Measurements from ENCODE around the gene MBTD1. TPM values are rescaled to one million over a fixed set of nuclear protein-coding genes. Genes with fewer than 3 reads are reported as not detected.
"Not testable (repeated sequence)": the region's sequence is repeated elsewhere in the genome, so short reads cannot be mapped to it uniquely, and the experiment has no call there.

Gene MBTD1
- total and polyA plus RNA-seq, 2 experiments from 2014 or later: 19.1 to 63.9 TPM

DNA sequence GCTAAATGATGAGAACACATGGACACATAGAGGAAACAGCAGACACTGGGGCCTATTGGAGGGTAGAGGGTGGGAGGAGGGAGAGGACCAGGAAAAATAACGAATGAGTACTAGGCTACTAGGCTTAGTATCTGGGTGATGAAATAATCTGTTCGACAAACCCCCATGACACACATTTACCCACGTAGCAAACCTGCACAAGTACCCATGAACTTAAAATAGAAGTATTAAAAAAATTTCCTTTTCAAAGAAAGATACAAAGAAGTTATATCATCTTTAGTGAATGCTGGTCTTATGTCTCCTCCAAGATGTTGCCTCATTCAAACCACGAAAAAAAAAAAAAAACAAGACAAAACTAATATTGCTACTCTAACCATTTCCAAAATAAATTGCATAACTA lies 31.7 kb downstream of the MBTD1 start (continued):
- TF ChIP-seq NANOG (IDR thresholded peaks at IDR 0.05; ENCODE audit: borderline replicate concordance): no peak

DNA sequence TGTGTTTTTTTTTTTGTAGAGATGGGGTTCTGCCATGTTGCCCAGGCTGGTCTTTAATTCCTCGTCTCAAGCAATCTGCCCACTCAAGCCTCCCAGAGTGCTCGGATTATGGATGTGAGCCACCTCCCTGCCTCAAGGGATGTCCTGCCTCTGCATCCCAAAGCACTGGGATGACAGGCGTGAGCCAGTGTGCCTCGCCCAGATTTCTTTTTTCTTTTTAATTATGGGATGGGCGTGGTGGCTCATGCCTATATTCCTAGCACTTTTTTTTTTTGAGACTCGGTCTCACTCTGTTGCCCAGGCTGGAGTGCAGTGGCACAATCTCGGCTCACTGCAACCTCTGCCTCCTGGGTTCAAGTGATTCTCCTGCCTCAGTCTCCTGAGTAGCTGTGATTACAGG lies 34.3 kb downstream of the MBTD1 start:
- H2AFZ ChIP-seq; H3K27me3 ChIP-seq (ENCODE audit: insufficient read depth); H3K4me1 ChIP-seq (ENCODE audit: insufficient read depth); H3K9me2 ChIP-seq (ENCODE audit: insufficient read depth); H3K4me3 Mint-ChIP-seq; H3K9me3 Mint-ChIP-seq; H3K27ac ChIP-seq (ENCODE audit: low read depth); H3K4me3 ChIP-seq; H3K4me2 ChIP-seq; ATAC-seq; H3K4me1 Mint-ChIP-seq; DNase-seq (ENCODE audit: low spot score); H3K27ac Mint-ChIP-seq; H3K27me3 Mint-ChIP-seq (ENCODE audit: insufficient read depth, low read depth, poor library complexity); H3F3A ChIP-seq (replicated peaks; ENCODE audit: low read depth): not testable (repeated sequence)
- peaks cover 29% of the 10 kb centered on the region for H3K36me3 Mint-ChIP-seq (ENCODE audit: low read depth)
- peaks cover 25% of the 10 kb centered on the region for H3K36me3 ChIP-seq (ENCODE audit: insufficient read depth)
- peaks cover 73% of the 10 kb centered on the region for H3K79me2 ChIP-seq (replicated peaks; ENCODE audit: insufficient read depth)
- peaks cover 12% of the 10 kb centered on the region for H4K20me1 ChIP-seq (replicated peaks; ENCODE audit: insufficient read depth)

DNA sequence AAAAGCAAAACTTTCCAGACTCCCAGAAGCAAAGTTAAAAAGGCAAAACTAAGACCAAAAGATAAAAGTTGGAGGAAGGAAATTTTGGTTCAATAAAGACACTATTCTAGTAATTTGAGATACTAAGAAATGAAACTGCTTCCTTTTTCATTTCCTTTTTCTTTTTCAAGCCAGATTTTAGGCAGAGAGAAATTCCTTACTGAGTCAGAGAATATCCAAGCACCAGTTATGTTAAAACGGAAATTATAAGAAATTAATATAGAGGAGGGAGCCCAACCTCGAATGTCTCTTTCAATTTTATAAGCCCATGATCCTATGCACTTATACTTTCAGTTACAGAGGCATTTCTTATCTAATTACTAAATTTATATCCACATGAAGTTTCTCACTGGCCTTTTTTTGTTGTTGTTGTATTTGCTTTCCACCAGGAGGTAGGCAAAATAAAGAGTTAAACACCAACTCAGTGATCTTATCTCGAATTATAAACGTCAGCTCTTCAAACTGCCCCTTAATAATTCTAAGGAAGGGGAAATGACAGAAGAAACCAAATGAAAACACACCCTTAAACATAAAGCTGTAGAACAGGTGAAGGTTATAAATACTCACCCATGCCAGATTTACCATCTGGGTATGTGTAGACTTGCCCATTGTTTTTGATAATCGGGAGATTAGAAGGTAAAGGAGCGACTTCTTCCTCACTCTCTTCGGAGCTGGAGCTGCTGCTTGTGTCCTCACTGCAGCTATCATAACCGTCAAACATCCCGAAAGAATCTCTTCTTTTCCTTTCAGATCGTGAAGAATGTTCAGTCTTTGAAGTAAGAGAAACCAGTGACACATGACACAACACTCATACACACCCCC lies 35.2 kb downstream of the MBTD1 start:
- Mint-ChIP-seq H3K9me3 (no peaks in the 10 kb centered on the region), H3K36me3 (ENCODE audit: low read depth) (peaks cover 38% of the 10 kb centered on the region), H3K4me1 (no peaks in the 10 kb centered on the region), H3K27me3 (ENCODE audit: insufficient read depth, low read depth, poor library complexity) (peaks cover 3% of the 10 kb centered on the region), H3K27ac (no peak overlapping the region), H3K4me3 (no peak overlapping the region)
- Histone ChIP-seq H3K79me2 (replicated peaks; ENCODE audit: insufficient read depth) (peaks cover 67% of the 10 kb centered on the region), H3F3A (replicated peaks; ENCODE audit: low read depth) (no peaks in the 10 kb centered on the region), H3K4me1 (ENCODE audit: insufficient read depth) (no peaks in the 10 kb centered on the region; the same call in 1 of the 2 replicates), H3K4me2 (no peak overlapping the region), H4K20me1 (replicated peaks; ENCODE audit: insufficient read depth) (peaks cover 15% of the 10 kb centered on the region), H3K27ac (ENCODE audit: low read depth) (no peak overlapping the region), H3K4me3 (no peak overlapping the region), H2AFZ (no peak overlapping the region), H3K36me3 (ENCODE audit: insufficient read depth) (peaks cover 34% of the 10 kb centered on the region), H3K9me2 (ENCODE audit: insufficient read depth) (no peaks in the 10 kb centered on the region), H3K27me3 (ENCODE audit: insufficient read depth) (no peaks in the 10 kb centered on the region)
- ATAC-seq: no peak
- DNase-seq (ENCODE audit: low spot score): no peak
- TF ChIP-seq, protein P1, sequence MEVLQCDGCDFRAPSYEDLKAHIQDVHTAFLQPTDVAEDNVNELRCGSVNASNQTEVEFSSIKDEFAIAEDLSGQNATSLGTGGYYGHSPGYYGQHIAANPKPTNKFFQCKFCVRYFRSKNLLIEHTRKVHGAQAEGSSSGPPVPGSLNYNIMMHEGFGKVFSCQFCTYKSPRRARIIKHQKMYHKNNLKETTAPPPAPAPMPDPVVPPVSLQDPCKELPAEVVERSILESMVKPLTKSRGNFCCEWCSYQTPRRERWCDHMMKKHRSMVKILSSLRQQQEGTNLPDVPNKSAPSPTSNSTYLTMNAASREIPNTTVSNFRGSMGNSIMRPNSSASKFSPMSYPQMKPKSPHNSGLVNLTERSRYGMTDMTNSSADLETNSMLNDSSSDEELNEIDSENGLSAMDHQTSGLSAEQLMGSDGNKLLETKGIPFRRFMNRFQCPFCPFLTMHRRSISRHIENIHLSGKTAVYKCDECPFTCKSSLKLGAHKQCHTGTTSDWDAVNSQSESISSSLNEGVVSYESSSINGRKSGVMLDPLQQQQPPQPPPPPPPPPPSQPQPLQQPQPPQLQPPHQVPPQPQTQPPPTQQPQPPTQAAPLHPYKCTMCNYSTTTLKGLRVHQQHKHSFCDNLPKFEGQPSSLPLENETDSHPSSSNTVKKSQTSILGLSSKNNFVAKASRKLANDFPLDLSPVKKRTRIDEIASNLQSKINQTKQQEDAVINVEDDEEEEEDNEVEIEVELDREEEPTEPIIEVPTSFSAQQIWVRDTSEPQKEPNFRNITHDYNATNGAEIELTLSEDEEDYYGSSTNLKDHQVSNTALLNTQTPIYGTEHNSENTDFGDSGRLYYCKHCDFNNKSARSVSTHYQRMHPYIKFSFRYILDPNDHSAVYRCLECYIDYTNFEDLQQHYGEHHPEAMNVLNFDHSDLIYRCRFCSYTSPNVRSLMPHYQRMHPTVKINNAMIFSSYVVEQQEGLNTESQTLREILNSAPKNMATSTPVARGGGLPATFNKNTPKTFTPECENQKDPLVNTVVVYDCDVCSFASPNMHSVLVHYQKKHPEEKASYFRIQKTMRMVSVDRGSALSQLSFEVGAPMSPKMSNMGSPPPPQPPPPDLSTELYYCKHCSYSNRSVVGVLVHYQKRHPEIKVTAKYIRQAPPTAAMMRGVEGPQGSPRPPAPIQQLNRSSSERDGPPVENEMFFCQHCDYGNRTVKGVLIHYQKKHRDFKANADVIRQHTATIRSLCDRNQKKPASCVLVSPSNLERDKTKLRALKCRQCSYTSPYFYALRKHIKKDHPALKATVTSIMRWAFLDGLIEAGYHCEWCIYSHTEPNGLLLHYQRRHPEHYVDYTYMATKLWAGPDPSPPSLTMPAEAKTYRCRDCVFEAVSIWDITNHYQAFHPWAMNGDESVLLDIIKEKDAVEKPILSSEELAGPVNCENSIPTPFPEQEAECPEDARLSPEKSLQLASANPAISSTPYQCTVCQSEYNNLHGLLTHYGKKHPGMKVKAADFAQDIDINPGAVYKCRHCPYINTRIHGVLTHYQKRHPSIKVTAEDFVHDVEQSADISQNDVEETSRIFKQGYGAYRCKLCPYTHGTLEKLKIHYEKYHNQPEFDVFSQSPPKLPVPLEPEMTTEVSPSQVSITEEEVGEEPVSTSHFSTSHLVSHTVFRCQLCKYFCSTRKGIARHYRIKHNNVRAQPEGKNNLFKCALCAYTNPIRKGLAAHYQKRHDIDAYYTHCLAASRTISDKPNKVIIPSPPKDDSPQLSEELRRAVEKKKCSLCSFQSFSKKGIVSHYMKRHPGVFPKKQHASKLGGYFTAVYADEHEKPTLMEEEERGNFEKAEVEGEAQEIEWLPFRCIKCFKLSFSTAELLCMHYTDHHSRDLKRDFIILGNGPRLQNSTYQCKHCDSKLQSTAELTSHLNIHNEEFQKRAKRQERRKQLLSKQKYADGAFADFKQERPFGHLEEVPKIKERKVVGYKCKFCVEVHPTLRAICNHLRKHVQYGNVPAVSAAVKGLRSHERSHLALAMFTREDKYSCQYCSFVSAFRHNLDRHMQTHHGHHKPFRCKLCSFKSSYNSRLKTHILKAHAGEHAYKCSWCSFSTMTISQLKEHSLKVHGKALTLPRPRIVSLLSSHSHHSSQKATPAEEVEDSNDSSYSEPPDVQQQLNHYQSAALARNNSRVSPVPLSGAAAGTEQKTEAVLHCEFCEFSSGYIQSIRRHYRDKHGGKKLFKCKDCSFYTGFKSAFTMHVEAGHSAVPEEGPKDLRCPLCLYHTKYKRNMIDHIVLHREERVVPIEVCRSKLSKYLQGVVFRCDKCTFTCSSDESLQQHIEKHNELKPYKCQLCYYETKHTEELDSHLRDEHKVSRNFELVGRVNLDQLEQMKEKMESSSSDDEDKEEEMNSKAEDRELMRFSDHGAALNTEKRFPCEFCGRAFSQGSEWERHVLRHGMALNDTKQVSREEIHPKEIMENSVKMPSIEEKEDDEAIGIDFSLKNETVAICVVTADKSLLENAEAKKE (CRISPR knock-in tag; IDR thresholded peaks at IDR 0.05): no peak
- TF ChIP-seq, protein P2, sequence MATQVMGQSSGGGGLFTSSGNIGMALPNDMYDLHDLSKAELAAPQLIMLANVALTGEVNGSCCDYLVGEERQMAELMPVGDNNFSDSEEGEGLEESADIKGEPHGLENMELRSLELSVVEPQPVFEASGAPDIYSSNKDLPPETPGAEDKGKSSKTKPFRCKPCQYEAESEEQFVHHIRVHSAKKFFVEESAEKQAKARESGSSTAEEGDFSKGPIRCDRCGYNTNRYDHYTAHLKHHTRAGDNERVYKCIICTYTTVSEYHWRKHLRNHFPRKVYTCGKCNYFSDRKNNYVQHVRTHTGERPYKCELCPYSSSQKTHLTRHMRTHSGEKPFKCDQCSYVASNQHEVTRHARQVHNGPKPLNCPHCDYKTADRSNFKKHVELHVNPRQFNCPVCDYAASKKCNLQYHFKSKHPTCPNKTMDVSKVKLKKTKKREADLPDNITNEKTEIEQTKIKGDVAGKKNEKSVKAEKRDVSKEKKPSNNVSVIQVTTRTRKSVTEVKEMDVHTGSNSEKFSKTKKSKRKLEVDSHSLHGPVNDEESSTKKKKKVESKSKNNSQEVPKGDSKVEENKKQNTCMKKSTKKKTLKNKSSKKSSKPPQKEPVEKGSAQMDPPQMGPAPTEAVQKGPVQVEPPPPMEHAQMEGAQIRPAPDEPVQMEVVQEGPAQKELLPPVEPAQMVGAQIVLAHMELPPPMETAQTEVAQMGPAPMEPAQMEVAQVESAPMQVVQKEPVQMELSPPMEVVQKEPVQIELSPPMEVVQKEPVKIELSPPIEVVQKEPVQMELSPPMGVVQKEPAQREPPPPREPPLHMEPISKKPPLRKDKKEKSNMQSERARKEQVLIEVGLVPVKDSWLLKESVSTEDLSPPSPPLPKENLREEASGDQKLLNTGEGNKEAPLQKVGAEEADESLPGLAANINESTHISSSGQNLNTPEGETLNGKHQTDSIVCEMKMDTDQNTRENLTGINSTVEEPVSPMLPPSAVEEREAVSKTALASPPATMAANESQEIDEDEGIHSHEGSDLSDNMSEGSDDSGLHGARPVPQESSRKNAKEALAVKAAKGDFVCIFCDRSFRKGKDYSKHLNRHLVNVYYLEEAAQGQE (IDR thresholded peaks at IDR 0.05; ENCODE audit: unreplicated experiment): no peak
- TF ChIP-seq, protein P3, sequence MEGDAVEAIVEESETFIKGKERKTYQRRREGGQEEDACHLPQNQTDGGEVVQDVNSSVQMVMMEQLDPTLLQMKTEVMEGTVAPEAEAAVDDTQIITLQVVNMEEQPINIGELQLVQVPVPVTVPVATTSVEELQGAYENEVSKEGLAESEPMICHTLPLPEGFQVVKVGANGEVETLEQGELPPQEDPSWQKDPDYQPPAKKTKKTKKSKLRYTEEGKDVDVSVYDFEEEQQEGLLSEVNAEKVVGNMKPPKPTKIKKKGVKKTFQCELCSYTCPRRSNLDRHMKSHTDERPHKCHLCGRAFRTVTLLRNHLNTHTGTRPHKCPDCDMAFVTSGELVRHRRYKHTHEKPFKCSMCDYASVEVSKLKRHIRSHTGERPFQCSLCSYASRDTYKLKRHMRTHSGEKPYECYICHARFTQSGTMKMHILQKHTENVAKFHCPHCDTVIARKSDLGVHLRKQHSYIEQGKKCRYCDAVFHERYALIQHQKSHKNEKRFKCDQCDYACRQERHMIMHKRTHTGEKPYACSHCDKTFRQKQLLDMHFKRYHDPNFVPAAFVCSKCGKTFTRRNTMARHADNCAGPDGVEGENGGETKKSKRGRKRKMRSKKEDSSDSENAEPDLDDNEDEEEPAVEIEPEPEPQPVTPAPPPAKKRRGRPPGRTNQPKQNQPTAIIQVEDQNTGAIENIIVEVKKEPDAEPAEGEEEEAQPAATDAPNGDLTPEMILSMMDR (conservative IDR thresholded peaks at IDR 0.05; ENCODE audit: low read depth in 2 of 2): no peak
- TF ChIP-seq, protein P4, sequence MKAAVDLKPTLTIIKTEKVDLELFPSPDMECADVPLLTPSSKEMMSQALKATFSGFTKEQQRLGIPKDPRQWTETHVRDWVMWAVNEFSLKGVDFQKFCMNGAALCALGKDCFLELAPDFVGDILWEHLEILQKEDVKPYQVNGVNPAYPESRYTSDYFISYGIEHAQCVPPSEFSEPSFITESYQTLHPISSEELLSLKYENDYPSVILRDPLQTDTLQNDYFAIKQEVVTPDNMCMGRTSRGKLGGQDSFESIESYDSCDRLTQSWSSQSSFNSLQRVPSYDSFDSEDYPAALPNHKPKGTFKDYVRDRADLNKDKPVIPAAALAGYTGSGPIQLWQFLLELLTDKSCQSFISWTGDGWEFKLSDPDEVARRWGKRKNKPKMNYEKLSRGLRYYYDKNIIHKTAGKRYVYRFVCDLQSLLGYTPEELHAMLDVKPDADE (IDR thresholded peaks at IDR 0.05): no peak
- TF ChIP-seq NANOG (IDR thresholded peaks at IDR 0.05; ENCODE audit: borderline replicate concordance): no peak
